AG04449 (cell line): ENCODE measurements around the gene DENND6A.
"Not testable (repeated sequence)": the region's sequence is repeated elsewhere in the genome, so short reads cannot be mapped to it uniquely, and the experiment has no call there.

Source experiments
- CTCF ChIA-PET: fragments of 350-600 bp; formaldehyde crosslinking; extraction: SDS; loops from one replicate; lab custom pipeline; 2021; ENCODE audit warnings: antibody characterized with exemption; lab: Yijun Ruan, JAX
- POLR2A ChIA-PET: fragments of 400-600, 350-600 bp; formaldehyde crosslinking; extraction: SDS; loops from one replicate; lab custom pipeline; 2020; ENCODE audit warnings: antibody characterized with exemption, inconsistent platforms; lab: Yijun Ruan, JAX
- DNase-seq: peaks from one replicate; pipeline ENCODE4 v3.0.0-alpha.2; 2010; ENCODE audit warnings: low read depth, low spot score
- H3K4me3 ChIP-seq: 2 replicates; pipeline ENCODE4 v1.5.1; 2011; ENCODE audit warnings: low read depth, mild to moderate bottlenecking, control low read depth, low read length
- TF ChIP-seq, protein P1 (sequence below): IDR thresholded peaks from one replicate; pipeline ENCODE4 v1.5.1; 2011; ENCODE audit warnings: mild to moderate bottlenecking, moderate library complexity, low read length, control low read depth, inconsistent platforms; ENCODE audit not compliant: insufficient read depth; ENCODE audit errors: missing control alignments

Gene DENND6A

GRCh38 chr3:57701781-57702180 is 8.9 kb upstream of the DENND6A start:
- no peak for DNase-seq
- ChIA-PET CTCF (no interaction called here), POLR2A (no interaction called here)
- no peak overlapping the region for H3K4me3 ChIP-seq
- TF ChIP-seq, protein P1, sequence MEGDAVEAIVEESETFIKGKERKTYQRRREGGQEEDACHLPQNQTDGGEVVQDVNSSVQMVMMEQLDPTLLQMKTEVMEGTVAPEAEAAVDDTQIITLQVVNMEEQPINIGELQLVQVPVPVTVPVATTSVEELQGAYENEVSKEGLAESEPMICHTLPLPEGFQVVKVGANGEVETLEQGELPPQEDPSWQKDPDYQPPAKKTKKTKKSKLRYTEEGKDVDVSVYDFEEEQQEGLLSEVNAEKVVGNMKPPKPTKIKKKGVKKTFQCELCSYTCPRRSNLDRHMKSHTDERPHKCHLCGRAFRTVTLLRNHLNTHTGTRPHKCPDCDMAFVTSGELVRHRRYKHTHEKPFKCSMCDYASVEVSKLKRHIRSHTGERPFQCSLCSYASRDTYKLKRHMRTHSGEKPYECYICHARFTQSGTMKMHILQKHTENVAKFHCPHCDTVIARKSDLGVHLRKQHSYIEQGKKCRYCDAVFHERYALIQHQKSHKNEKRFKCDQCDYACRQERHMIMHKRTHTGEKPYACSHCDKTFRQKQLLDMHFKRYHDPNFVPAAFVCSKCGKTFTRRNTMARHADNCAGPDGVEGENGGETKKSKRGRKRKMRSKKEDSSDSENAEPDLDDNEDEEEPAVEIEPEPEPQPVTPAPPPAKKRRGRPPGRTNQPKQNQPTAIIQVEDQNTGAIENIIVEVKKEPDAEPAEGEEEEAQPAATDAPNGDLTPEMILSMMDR, result no peak

- ChIA-PET POLR2A (no interaction called here), CTCF (no interaction called here)
- no peak for DNase-seq
- TF ChIP-seq, protein P1, result no peak
- H3K4me3 ChIP-seq, result no peak overlapping the region
These were observed 7.9 kb upstream of the DENND6A start for GRCh38 chr3:57700737-57701136.

DNA sequence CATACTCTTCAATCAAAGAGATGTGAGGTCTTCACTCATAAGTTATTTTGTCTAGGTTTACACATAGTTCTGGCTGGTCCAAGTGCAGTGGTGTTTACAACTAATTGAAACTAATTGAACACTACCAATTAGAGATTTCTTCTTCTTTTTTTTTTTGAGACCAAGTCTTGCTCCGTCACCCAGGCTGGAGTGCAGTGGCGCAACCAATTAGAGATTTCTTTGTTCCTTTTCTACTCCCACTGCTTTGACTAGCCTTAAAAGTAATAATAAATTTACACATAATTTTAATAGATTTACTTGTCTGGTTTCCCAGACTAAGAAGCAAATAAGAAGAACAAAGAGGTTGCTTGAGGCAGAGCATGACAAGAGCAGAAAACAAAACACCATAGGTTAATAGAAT is 6.7 kb upstream of the DENND6A start:
- TF ChIP-seq, protein P1, result no peak
- ChIA-PET POLR2A (no interaction called here), CTCF (no interaction called here)
- no peak for DNase-seq
- no peak overlapping the region for H3K4me3 ChIP-seq

DNA sequence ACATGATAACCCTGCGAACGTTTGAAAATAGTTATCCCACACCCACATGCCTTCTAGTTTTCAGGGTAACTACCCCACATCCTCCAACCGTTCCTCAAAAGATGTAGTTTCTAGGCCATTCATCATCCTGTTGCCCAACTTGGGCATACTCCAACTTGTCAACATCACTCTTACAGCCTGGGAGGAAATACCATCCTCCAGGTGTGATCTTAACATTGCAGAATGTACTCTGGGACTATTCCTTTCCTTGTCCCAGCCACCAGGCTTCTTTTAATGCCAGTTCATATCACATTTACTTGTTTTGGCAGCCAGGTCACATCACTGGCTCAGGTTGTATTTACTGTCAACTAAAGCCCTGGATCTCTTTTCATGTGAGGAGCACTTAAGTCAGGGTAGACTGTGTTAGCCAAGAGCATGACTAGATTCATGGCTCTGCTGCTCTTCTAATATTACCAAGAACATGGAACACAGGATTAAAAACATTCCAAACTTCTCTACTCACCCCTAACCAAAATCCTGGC is 4.0 kb upstream of the DENND6A start:
- CTCF ChIA-PET, result no interaction called here
- POLR2A ChIA-PET, result no interaction called here
- TF ChIP-seq, protein P1, result no peak
- H3K4me3 ChIP-seq, result no peak overlapping the region
- no peak for DNase-seq

GRCh38 chr3:57694146-57694545 is 1.3 kb upstream of the DENND6A start:
- POLR2A ChIA-PET, result no interaction called here
- CTCF ChIA-PET, result no interaction called here
- DNase-seq, result no peak
- TF ChIP-seq, protein P1, result no peak
- H3K4me3 ChIP-seq, result no peak overlapping the region

GRCh38 chr3:57692133-57692395 is 813 bp downstream of the DENND6A start:
- not testable (repeated sequence) for DNase-seq
- ChIA-PET CTCF (interaction anchor here (0.7 kb wide), 1 partner anchor 22 kb away, joined by 3 read pairs; no protein-coding TSS in a partner anchor), POLR2A (interaction anchor here (1.0 to 1.2 kb wide), 2 partner anchors 17 to 64 kb away, joined by 3 to 4 read pairs; partner anchors contain the start of gene SLMAP)
- H3K4me3 ChIP-seq, result peak overlapping the region; percentile 89

DNA sequence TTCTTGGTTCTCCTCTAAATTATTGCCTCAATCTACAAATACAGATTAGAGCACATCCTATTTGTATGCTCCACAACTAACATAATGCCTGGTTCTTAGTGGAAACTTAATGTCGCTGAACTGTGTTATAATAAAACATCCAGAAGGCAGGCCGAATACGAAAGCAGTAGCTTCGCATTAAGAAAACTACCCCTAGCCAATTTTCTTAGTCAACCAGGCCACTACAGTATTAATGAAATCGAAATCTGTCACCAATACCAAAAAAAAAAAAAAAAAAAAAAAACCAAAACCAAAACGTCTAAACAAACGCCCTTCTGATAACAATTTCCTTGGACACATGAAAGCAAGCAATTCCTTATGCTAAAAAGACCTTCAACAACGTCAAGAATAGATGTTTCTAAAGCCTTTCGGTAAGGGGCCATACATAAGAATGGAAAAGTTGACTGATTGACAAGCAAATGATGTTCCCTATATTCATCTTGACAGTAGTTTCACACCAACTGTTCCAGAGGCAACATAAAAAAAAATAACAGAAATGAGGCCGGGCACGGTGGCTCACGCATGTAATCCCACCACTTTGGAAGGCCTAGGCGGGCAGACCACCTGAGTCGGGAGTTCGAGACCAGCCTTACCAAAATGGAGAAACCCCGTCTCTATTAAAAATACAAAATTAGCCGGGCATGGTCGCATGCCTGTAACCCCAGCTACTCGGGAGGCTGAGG is 1.3 kb downstream of the DENND6A start:
- peak overlapping the region; percentile 89 for H3K4me3 ChIP-seq
- ChIA-PET POLR2A (interaction anchor here (1.2 kb wide), 1 partner anchor 65 kb away, joined by 4 read pairs; the partner anchor contains the start of gene SLMAP), CTCF (interaction anchor here (1.4 kb wide), 1 partner anchor 9 kb away, joined by 5 read pairs; no protein-coding TSS in a partner anchor)
- TF ChIP-seq, protein P1, result no peak
- DNase-seq, result no peak
